ENCODE data around the gene FHAD1.

- TF ChIP-seq TAF1 (IDR thresholded peaks at IDR 0.05; ENCODE audit: borderline replicate concordance, insufficient read depth, low read length) (no peak), POLR2AphosphoS5 (IDR thresholded peaks at IDR 0.05; ENCODE audit: low read depth, low read length) (no peak), SIN3A (IDR thresholded peaks at IDR 0.05; ENCODE audit: borderline replicate concordance, insufficient read depth, low read length) (no peak), REST (IDR thresholded peaks at IDR 0.05; ENCODE audit: insufficient read depth in 1 of 2, low read depth in 2 of 2, low read length in 2 of 2) (no peak)
Measured at GRCh38 chr1:15282038-15282437, 35.0 kb downstream of the FHAD1 start.
